ENCODE results near the gene PPP1R1C.

PPP1R1C gene

GRCh38 chr2:182166406-182166805 is 180.8 kb downstream of the PPP1R1C start:
- H3K4me3 ChIP-seq (ENCODE audit: low read depth, low read length): no peak overlapping the region
- no peak for TF ChIP-seq CTCF (IDR thresholded peaks at IDR 0.05; ENCODE audit: low read depth, low read length)

GRCh38 chr2:182166841-182167240 is 181.2 kb downstream of the PPP1R1C start:
- no peak for TF ChIP-seq CTCF (IDR thresholded peaks at IDR 0.05; ENCODE audit: low read depth, low read length)

More at GRCh38 chr2:182166841-182167240, 181.2 kb downstream of the PPP1R1C start:
- no peak overlapping the region for H3K4me3 ChIP-seq (ENCODE audit: low read depth, low read length)

All from WI38 (cell line).